Neuronal stem cell (in vitro differentiated cells): ENCODE data around the gene EEPD1.

ENCODE experiments used
- DNase-seq: peaks from one replicate; pipeline ENCODE4 v3.0.0-alpha.2; 2013; ENCODE audit warnings: low spot score
- H2AFZ ChIP-seq: one replicate; pipeline ENCODE4 v1.6.1; 2013; ENCODE audit warnings: mild to moderate bottlenecking, low read length, inconsistent platforms
- H2AK5ac ChIP-seq: 2 replicates; pipeline ENCODE4 v1.6.1; 2013; ENCODE audit warnings: low read depth, mild to moderate bottlenecking, inconsistent platforms, low read length, moderate library complexity, mixed read lengths
- H2BK120ac ChIP-seq: 2 replicates; pipeline ENCODE4 v1.6.1; 2013; ENCODE audit warnings: low read depth, mild to moderate bottlenecking, inconsistent platforms, low read length, moderate library complexity, mixed read lengths
- H2BK12ac ChIP-seq: one replicate; pipeline ENCODE4 v1.6.1; 2013; ENCODE audit warnings: low read length, inconsistent platforms
- H2BK15ac ChIP-seq: 2 replicates; pipeline ENCODE4 v1.6.1; 2013; ENCODE audit warnings: mild to moderate bottlenecking, low read length, inconsistent platforms, mixed read lengths
- H2BK5ac ChIP-seq: one replicate; pipeline ENCODE4 v1.6.1; 2013; ENCODE audit warnings: inconsistent platforms, mild to moderate bottlenecking, low read length, moderate library complexity
- H3K14ac ChIP-seq: one replicate; pipeline ENCODE4 v1.6.1; 2013; ENCODE audit warnings: low read length, inconsistent platforms
- H3K18ac ChIP-seq: 2 replicates; pipeline ENCODE4 v1.6.1; 2013; ENCODE audit warnings: low read length, inconsistent platforms
- H3K23ac ChIP-seq: 2 replicates; pipeline ENCODE4 v1.6.1; 2013; ENCODE audit warnings: low read depth, mild to moderate bottlenecking, mixed read lengths, low read length, inconsistent platforms; ENCODE audit not compliant: poor library complexity
- H3K27ac ChIP-seq: replicated peaks from 3 replicates; pipeline ENCODE4 v1.5.1; 2013; ENCODE audit warnings: low read length, inconsistent platforms
- H3K27me3 ChIP-seq, 3 experiments: 2 replicates each; pipeline ENCODE4 v1.6.1; 2013; ENCODE audit warnings: low read length in 3 of 3, mild to moderate bottlenecking in 2 of 3, inconsistent platforms in 1 of 3, low read depth in 1 of 3, mixed read lengths in 1 of 3, moderate library complexity in 1 of 3; ENCODE audit not compliant: control insufficient read depth in 3 of 3, insufficient read depth in 3 of 3
- H3K36me3 ChIP-seq, 2 donors: replicated peaks in 1 of 2; 2 replicates each; pipeline ENCODE4 v1.6.1; 2013; ENCODE audit warnings: low read length in 2 of 2; ENCODE audit not compliant: control insufficient read depth in 2 of 2, insufficient read depth in 2 of 2
- H3K4ac ChIP-seq: 2 replicates; pipeline ENCODE4 v1.6.1; 2013; ENCODE audit warnings: inconsistent platforms, mild to moderate bottlenecking, low read length, moderate library complexity
- H3K4me1 ChIP-seq, 2 donors: 1 replicate in 1 of 2; 2 replicates in 1 of 2; pipeline ENCODE4 v1.6.1; 2013; ENCODE audit warnings: low read length in 2 of 2, low read depth in 1 of 2; ENCODE audit not compliant: control insufficient read depth in 2 of 2, insufficient read depth in 1 of 2
- H3K4me2 ChIP-seq: one replicate; pipeline ENCODE4 v1.6.1; 2013; ENCODE audit warnings: mild to moderate bottlenecking, low read length, inconsistent platforms; ENCODE audit not compliant: insufficient read depth, poor library complexity, severe bottlenecking
- H3K4me3 ChIP-seq, 2 donors: 2 replicates each; pipeline ENCODE4 v1.5.1; 2013; ENCODE audit warnings: low read length in 2 of 2, mild to moderate bottlenecking in 2 of 2, inconsistent platforms in 1 of 2, moderate library complexity in 1 of 2
- H3K79me1 ChIP-seq: one replicate; pipeline ENCODE4 v1.6.1; 2013; ENCODE audit warnings: low read depth, mild to moderate bottlenecking, inconsistent platforms, low read length, moderate library complexity
- H3K9ac ChIP-seq: one replicate; pipeline ENCODE4 v1.6.1; 2013; ENCODE audit warnings: mild to moderate bottlenecking, low read depth, low read length, inconsistent platforms; ENCODE audit not compliant: poor library complexity
- H3K9me3 ChIP-seq, 2 donors: replicated peaks in 1 of 2; 2 replicates each; pipeline versions ENCODE3 to v1.6.1; 2013; ENCODE audit warnings: low read length in 2 of 2, mild to moderate bottlenecking in 2 of 2, inconsistent platforms in 1 of 2, low read depth in 1 of 2, mixed read lengths in 1 of 2, moderate library complexity in 1 of 2; ENCODE audit not compliant: control insufficient read depth in 2 of 2, insufficient read depth in 1 of 2
- H4K8ac ChIP-seq: one replicate; pipeline ENCODE4 v1.6.1; 2013; ENCODE audit warnings: low read depth, mild to moderate bottlenecking, inconsistent platforms, low read length, moderate library complexity
- H4K91ac ChIP-seq: one replicate; pipeline ENCODE4 v1.6.1; 2013; ENCODE audit warnings: low read length, low read depth, mild to moderate bottlenecking, inconsistent platforms; ENCODE audit not compliant: poor library complexity
- WGBS, 2 donors: extraction: QIAGEN DNeasy Blood & Tissue Kit; methylation state at CpG; one replicate each; pipeline ENCODE4 v1.1.7; 2013; ENCODE audit warnings: missing lambda C conversion rate in 2 of 2, mixed read lengths in 1 of 2; ENCODE audit not compliant: insufficient read length in 2 of 2, insufficient replicate concordance in 1 of 2; ENCODE audit errors: extremely low coverage in 2 of 2; 5-methylcytosine and 5-hydroxymethylcytosine counted together

The EEPD1 gene

DNA sequence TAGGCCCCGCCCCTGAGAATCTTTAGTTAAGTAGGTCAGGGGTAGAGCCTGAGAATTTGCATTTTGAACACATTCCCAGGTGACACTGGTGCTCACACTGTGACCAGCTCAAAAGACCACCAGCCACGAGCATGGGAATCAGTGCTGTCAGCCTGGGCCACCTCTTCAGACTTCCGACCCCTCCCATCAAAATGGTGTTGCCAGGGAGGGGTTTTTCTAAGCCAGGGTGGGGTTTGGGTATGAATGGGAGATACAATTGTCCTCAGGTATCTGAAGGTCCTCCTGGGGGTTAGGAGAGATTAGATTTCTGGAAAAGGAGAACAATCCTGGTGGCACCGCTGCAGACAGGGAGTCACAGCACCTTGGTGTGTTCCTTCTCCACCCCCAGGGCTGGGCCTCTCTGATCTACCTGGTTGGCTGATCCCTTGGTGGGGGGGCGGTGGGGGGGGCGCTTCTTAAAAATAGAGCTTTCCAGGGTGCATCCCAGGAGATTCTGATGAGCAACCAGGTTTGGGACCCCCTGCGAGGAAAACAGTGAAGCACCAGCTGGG is 125.1 kb downstream of the EEPD1 start:
- H3K27ac ChIP-seq = no peak overlapping the region
- H2BK12ac ChIP-seq = no peak overlapping the region
- peak overlapping the region; percentile 21 for H3K18ac ChIP-seq
- no CpG with 5 or more reads among the region's 7 CpGs for WGBS, 2 donors
- H3K9ac ChIP-seq = no peak overlapping the region
- no peak overlapping the region for H3K14ac ChIP-seq
- H3K27me3 ChIP-seq = no peaks in the 10 kb centered on the region
- H2BK15ac ChIP-seq = no peak overlapping the region
- H2BK120ac ChIP-seq = no peak overlapping the region
- H3K36me3 ChIP-seq = no peaks in the 10 kb centered on the region
- H2AFZ ChIP-seq = no peak overlapping the region
- H3K23ac ChIP-seq = no peak overlapping the region
- no peak for DNase-seq
- H2BK5ac ChIP-seq = no peak overlapping the region
- H3K4me1 ChIP-seq = peaks cover 24 to 34% of the 10 kb centered on the region in 2 donors
- H3K9me3 ChIP-seq = no peaks in the 10 kb centered on the region
- H3K4me2 ChIP-seq = no peak overlapping the region
- H2AK5ac ChIP-seq = no peak overlapping the region
- H3K4me3 ChIP-seq = no peak overlapping the region
- no peak overlapping the region for H3K4ac ChIP-seq
- no peak overlapping the region for H4K91ac ChIP-seq
- H3K79me1 ChIP-seq = no peaks in the 10 kb centered on the region
- H4K8ac ChIP-seq = no peak overlapping the region

DNA sequence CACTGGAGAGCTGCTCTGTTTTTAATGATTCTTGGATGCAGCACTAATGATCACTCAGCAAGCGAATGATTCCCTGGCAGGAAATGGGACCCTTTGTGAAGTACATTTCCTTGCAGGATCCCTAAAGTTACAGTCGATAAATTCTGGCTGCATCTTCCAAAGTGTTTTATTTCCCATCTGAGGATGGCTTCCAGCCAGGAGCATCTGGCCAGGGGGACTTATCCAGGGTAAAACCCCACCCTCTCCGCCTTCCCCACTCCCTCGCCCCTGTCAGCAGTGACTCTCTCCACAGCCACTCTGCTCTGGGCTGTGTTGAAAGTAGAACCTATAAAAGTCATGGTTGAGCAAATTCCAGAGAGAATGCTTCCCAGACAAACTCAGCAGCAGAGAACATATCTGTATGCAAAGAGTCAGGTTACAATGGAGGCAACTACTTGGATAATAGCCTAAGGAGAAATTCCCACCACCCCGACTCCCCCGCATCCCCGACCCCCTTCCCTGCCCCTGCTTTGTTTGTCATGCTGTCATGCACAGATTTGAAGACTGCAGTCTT is 125.6 kb downstream of the EEPD1 start:
- Histone ChIP-seq H3K4ac (no peak overlapping the region), H3K9ac (no peak overlapping the region), H2BK15ac (no peak overlapping the region), H3K36me3 (no peaks in the 10 kb centered on the region), H3K4me2 (no peak overlapping the region), H3K27me3 (no peaks in the 10 kb centered on the region), H3K14ac (no peak overlapping the region), H2BK5ac (no peak overlapping the region), H3K79me1 (no peaks in the 10 kb centered on the region), H3K18ac (peak overlapping the region; percentile 22), H3K23ac (no peak overlapping the region), H2AK5ac (no peak overlapping the region), H3K4me3 (no peak overlapping the region), H3K9me3 (no peaks in the 10 kb centered on the region), H2AFZ (no peak overlapping the region), H2BK12ac (no peak overlapping the region), H3K4me1 (peaks cover 24 to 34% of the 10 kb centered on the region in 2 donors), H4K91ac (no peak overlapping the region), H4K8ac (no peak overlapping the region), H2BK120ac (no peak overlapping the region), H3K27ac (no peak overlapping the region)
- no CpG with 5 or more reads among the region's 7 CpGs for WGBS, 2 donors
- no peak for DNase-seq

DNA sequence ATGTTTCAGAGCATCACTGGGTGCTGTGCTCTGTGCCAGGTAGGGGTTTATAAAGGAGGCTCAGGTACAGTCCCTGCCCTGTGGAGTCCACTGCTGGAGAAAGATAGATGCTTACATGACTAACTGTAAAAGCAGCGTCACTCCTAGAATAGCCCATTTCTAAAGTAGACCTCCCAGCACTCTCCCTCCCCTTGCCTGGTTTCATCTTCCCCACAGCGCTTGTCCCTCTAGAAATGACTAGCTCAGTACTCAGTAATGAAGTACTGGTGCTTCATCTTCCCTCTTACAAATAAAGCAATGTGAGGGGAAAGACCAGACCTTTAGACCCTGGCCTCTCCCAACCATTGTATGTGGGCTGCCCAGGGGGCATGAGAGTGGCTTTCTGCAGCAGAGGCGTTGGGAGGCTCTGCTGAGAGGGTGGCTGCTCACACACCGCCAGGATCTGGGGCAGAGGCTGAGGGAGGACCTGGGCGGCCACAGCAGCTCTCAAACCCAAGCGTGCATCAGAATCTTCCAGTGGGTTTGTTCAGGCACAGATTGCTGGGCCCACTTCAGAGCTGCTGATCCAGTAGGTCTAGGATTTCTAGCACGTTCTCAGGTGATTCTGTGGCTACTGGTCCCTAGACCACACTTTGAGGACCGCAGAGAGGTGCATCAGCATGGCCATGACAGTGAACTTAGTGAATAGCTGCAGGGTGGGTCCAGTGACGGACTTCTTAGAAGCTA is 126.3 kb downstream of the EEPD1 start:
- Histone ChIP-seq H3K14ac (no peak overlapping the region), H2AK5ac (peak overlapping the region; percentile 86), H3K9ac (no peak overlapping the region), H3K4me2 (no peak overlapping the region), H3K4me1 (peaks cover 24 to 34% of the 10 kb centered on the region in 2 donors), H2BK15ac (no peak overlapping the region), H3K18ac (peak overlapping the region; percentile 78), H3K79me1 (no peaks in the 10 kb centered on the region), H3K4me3 (no peak overlapping the region), H4K91ac (no peak overlapping the region), H2BK5ac (peak overlapping the region; percentile 26), H3K27ac (no peak overlapping the region), H3K4ac (no peak overlapping the region), H2AFZ (no peak overlapping the region), H3K23ac (no peak overlapping the region), H3K36me3 (no peaks in the 10 kb centered on the region), H4K8ac (no peak overlapping the region), H3K9me3 (no peaks in the 10 kb centered on the region), H3K27me3 (no peaks in the 10 kb centered on the region), H2BK120ac (no peak overlapping the region), H2BK12ac (no peak overlapping the region)
- no CpG with 5 or more reads among the region's 9 CpGs for WGBS, 2 donors
- no peak for DNase-seq

DNA sequence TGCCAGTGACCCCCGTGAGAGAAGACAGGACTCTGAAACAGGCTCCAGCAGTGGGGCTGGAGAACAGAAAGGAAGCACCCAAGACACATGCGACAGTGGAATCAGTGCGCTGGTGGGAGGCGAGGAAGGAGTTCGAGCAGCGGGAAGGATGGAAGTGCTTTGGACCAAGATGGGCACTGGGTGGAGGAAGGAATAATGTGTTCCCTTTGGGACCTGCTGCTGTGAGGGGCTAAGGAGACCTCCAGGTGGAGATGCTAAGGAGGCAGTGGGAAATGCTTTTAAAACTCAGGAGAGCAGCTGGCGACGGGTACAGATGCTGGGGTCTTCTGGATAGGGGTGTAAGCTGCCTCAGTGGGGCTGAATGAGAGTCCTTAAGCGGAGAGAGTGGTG is 126.9 kb downstream of the EEPD1 start:
- H2BK12ac ChIP-seq = no peak overlapping the region
- no peak overlapping the region for H3K18ac ChIP-seq
- no peak overlapping the region for H2AFZ ChIP-seq
- no peak overlapping the region for H3K14ac ChIP-seq
- H3K23ac ChIP-seq = no peak overlapping the region
- H3K9me3 ChIP-seq = no peaks in the 10 kb centered on the region
- no peak overlapping the region for H3K4me3 ChIP-seq
- H3K4me1 ChIP-seq = peaks cover 24 to 30% of the 10 kb centered on the region in 2 donors
- no peaks in the 10 kb centered on the region for H3K79me1 ChIP-seq
- no peak overlapping the region for H3K27ac ChIP-seq
- peak overlapping the region; percentile 11 for H2BK5ac ChIP-seq
- H2BK120ac ChIP-seq = no peak overlapping the region
- H3K9ac ChIP-seq = no peak overlapping the region
- H4K91ac ChIP-seq = no peak overlapping the region
- no peak overlapping the region for H3K4ac ChIP-seq
- no CpG with 5 or more reads among the region's 9 CpGs for WGBS, 2 donors
- DNase-seq = no peak
- H3K36me3 ChIP-seq = no peaks in the 10 kb centered on the region
- no peak overlapping the region for H3K4me2 ChIP-seq
- no peak overlapping the region for H4K8ac ChIP-seq
- no peak overlapping the region for H2BK15ac ChIP-seq
- H3K27me3 ChIP-seq = no peaks in the 10 kb centered on the region
- peak overlapping the region; percentile 86 for H2AK5ac ChIP-seq
